Smooth muscle cell (in vitro differentiated cells): Measurements from ENCODE around the gene TANC1. TPM values are rescaled to one million over a fixed set of nuclear protein-coding genes. Genes with fewer than 3 reads are reported as not detected.

Source experiments
- DNase-seq: peaks from one replicate; lab custom pipeline; 2025; ENCODE audit not compliant: unreplicated experiment; lab: John Stamatoyannopoulos, UW
- H2AFZ ChIP-seq: fragments of 200-600 bp; sonication (generic); 2 replicates; pipeline ENCODE4 v1.6.0; 2016; ENCODE audit warnings: antibody characterized with exemption, low read depth, mild to moderate bottlenecking
- H3F3A ChIP-seq: fragments of 200-600 bp; sonication (generic); 2 replicates; pipeline ENCODE4 v1.6.0; 2017; ENCODE audit warnings: antibody characterized with exemption, low read depth
- H3K27ac ChIP-seq: fragments of 200-600 bp; sonication (generic); 2 replicates; pipeline ENCODE4 v1.5.1; 2016; ENCODE audit warnings: low read depth, mild to moderate bottlenecking
- H3K27me3 ChIP-seq: fragments of 200-600 bp; sonication (generic); 2 replicates; pipeline ENCODE4 v1.6.1; 2016; ENCODE audit warnings: low read depth, mild to moderate bottlenecking
- H3K36me3 ChIP-seq: fragments of 200-600 bp; sonication (generic); 2 replicates; pipeline ENCODE4 v1.5.1; 2016; ENCODE audit warnings: low read depth
- H3K4me1 ChIP-seq: fragments of 200-600 bp; sonication (generic); 2 replicates; pipeline ENCODE4 v1.5.1; 2016; ENCODE audit warnings: low read depth
- H3K4me2 ChIP-seq: fragments of 200-600 bp; sonication (generic); 2 replicates; pipeline ENCODE4 v1.6.0; 2016; ENCODE audit warnings: mild to moderate bottlenecking
- H3K4me3 ChIP-seq: fragments of 200-600 bp; sonication (generic); 2 replicates; pipeline ENCODE4 v1.5.1; 2016; ENCODE audit warnings: mild to moderate bottlenecking
- H3K79me2 ChIP-seq: fragments of 200-600 bp; sonication (generic); 2 replicates; pipeline ENCODE4 v1.6.0; 2016; ENCODE audit warnings: low read depth, mild to moderate bottlenecking
- H3K9ac ChIP-seq: fragments of 200-600 bp; sonication (generic); 2 replicates; pipeline ENCODE4 v1.6.0; 2016; ENCODE audit warnings: low read depth
- H3K9me3 ChIP-seq: fragments of 200-600 bp; sonication (generic); replicated peaks from 2 replicates; pipeline ENCODE4 v1.5.1; 2016; ENCODE audit warnings: low read depth
- H4K20me1 ChIP-seq: fragments of 200-600 bp; sonication (generic); 2 replicates; pipeline ENCODE4 v1.6.0; 2016; ENCODE audit warnings: low read depth
- WGBS: methylation state at CpG from one replicate; pipeline ENCODE4 v1.1.7; 2016; ENCODE audit warnings: low lambda C conversion rate; 5-methylcytosine and 5-hydroxymethylcytosine counted together
- polyA plus RNA-seq: library from polyadenylated mRNA; unstranded; fragments of >200 nt; fragmentation: Nextera tagmentation; extraction: Ambion mirVana; gene quantifications from 2 replicates; pipeline ENCODE4 v1.2.1, GENCODE V29; 2016
- total RNA-seq: library from RNA; depleted of rRNA; stranded (reverse); fragments of >200 nt; gene quantifications from 2 replicates; pipeline ENCODE4 v1.2.3, GENCODE V29; 2014
- TF ChIP-seq, protein P1 (sequence below): fragments of 200-600 bp; sonication (generic); IDR thresholded peaks from 2 replicates; pipeline ENCODE4 v1.5.1; 2017; ENCODE audit warnings: borderline replicate concordance, mild to moderate bottlenecking, antibody characterized with exemption; ENCODE audit not compliant: insufficient read depth, poor library complexity, severe bottlenecking

Gene TANC1
- total and polyA plus RNA-seq, 2 experiments from 2014 or later, result 9.1 to 30.8 TPM

DNA sequence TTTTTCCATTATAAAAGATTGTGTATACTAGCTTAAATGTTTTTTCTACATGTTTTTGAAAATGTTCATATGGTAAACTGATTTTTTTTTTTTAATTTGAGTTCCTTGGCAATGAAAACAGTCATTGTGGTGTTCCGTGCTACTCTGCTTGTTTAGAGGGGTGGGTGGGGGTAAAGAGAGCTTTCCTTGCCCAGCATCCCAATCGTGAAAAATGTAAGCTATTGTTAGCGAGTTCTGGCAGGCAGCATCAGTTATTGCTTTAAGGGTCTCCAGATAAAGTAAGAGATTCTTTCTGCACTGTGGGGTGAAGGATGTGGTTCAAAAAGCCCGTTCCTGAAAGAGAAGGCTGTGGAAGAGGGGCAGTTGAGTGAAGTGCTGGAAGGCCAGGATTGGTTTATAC is 118.4 kb downstream of the TANC1 start:
- Histone ChIP-seq H3F3A (peaks cover 3% of the 10 kb centered on the region), H2AFZ (no peak overlapping the region), H3K27me3 (no peaks in the 10 kb centered on the region), H3K4me3 (no peak overlapping the region), H3K4me2 (no peak overlapping the region), H3K36me3 (no peaks in the 10 kb centered on the region), H3K27ac (no peak overlapping the region), H3K4me1 (peaks cover under 1% of the 10 kb centered on the region), H3K79me2 (peaks cover 7% of the 10 kb centered on the region), H3K9me3 (no peaks in the 10 kb centered on the region), H3K9ac (no peak overlapping the region), H4K20me1 (peaks cover 23% of the 10 kb centered on the region)
- 78% methylated on average over 4 of the region's 4 CpGs for whole genome bisulfite sequencing
- DNase-seq, result no peak
- TF ChIP-seq, protein P1, sequence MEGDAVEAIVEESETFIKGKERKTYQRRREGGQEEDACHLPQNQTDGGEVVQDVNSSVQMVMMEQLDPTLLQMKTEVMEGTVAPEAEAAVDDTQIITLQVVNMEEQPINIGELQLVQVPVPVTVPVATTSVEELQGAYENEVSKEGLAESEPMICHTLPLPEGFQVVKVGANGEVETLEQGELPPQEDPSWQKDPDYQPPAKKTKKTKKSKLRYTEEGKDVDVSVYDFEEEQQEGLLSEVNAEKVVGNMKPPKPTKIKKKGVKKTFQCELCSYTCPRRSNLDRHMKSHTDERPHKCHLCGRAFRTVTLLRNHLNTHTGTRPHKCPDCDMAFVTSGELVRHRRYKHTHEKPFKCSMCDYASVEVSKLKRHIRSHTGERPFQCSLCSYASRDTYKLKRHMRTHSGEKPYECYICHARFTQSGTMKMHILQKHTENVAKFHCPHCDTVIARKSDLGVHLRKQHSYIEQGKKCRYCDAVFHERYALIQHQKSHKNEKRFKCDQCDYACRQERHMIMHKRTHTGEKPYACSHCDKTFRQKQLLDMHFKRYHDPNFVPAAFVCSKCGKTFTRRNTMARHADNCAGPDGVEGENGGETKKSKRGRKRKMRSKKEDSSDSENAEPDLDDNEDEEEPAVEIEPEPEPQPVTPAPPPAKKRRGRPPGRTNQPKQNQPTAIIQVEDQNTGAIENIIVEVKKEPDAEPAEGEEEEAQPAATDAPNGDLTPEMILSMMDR, result no peak

DNA sequence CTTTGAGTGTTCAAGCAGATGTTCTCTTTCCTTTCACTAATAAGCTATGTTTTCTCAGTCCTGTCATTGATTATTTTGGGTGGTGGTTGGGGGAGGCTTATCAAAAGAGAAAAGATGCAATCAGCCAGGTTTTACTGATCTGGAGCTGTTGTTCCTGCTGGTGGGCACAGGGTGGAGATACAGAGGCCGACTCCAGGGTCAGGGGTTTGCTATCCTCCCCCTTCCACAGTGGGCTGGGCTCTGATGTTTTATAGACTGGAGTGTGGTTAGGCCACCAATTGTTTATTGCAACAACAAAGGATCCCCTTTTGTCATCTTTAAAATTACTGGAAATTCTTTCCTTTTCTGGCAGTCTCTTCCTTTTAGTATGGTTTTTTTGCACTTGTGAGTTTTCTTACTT is 120.5 kb downstream of the TANC1 start:
- Histone ChIP-seq H3K9me3 (no peaks in the 10 kb centered on the region), H3K27me3 (no peaks in the 10 kb centered on the region), H3K36me3 (no peaks in the 10 kb centered on the region), H3K27ac (no peak overlapping the region), H3K4me2 (no peak overlapping the region), H3K79me2 (peaks cover 12% of the 10 kb centered on the region), H3K4me1 (peaks cover 14% of the 10 kb centered on the region), H3F3A (peaks cover 3% of the 10 kb centered on the region), H2AFZ (no peak overlapping the region), H3K9ac (no peak overlapping the region), H3K4me3 (no peak overlapping the region), H4K20me1 (peaks cover 23% of the 10 kb centered on the region)
- 38% methylated on average over 1 of the region's 1 CpG for WGBS
- TF ChIP-seq, protein P1, result no peak
- no peak for DNase-seq

DNA sequence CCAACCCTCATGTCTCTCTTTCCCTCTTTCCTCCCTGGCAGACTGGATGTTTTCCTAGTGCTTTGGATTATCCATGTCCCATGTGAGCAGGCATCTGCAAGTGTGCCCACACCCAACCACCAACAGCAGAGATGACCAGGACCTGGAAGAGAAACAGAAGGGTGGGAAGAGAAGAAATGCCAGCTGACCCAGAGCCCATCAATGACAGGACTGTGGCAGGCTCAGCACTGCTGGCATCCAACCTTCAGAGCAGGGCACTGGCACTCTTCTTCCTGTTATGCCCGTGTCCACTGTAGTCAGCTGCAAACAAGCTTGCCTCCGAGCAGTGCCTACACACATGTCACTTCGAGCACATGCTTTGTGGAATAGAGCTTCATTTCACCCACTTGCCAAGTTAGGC is 121.1 kb downstream of the TANC1 start:
- H3K4me2 ChIP-seq, result no peak overlapping the region

More for the DNA sequence above, 121.1 kb downstream of the TANC1 start:
- peaks cover 3% of the 10 kb centered on the region for H3F3A ChIP-seq
- H3K4me1 ChIP-seq, result peaks cover 19% of the 10 kb centered on the region
- no peak overlapping the region for H3K4me3 ChIP-seq
- WGBS, result 87% methylated on average over 3 of the region's 3 CpGs
- H2AFZ ChIP-seq, result no peak overlapping the region
- TF ChIP-seq, protein P1, result no peak
- H3K27ac ChIP-seq, result no peak overlapping the region
- no peaks in the 10 kb centered on the region for H3K36me3 ChIP-seq
- H4K20me1 ChIP-seq, result peaks cover 21% of the 10 kb centered on the region
- no peaks in the 10 kb centered on the region for H3K9me3 ChIP-seq
- no peak for DNase-seq
- no peaks in the 10 kb centered on the region for H3K27me3 ChIP-seq
- no peak overlapping the region for H3K9ac ChIP-seq
- peaks cover 12% of the 10 kb centered on the region for H3K79me2 ChIP-seq
